Activated effector memory CD4-positive, alpha-beta T cell treated with Interleukin-2 at 50 U/mL for 16 hours (primary cell): ENCODE results near the gene PSMC3IP.
A peak's percentile ranks its signal among the peaks of the same experiment; 100 is the strongest.

Source experiments
- DNase-seq: peaks from one replicate; pipeline ENCODE4 v3.0.0-alpha.2; 2020

The PSMC3IP gene

GRCh38 chr17:42537156-42537805 is 40.2 kb downstream of the PSMC3IP start:
- no peak for DNase-seq

GRCh38 chr17:42536372-42537155 is 41.0 kb downstream of the PSMC3IP start:
- peak; percentile 68 for DNase-seq

GRCh38 chr17:42536048-42536371 is 41.5 kb downstream of the PSMC3IP start, which contains the start of gene NAGLU:
TSS of gene NAGLU (plus strand) at chr17:42536241. CDS start at chr17:42536273, 32 bp downstream.
- DNase-seq: peak; percentile 74

- no peak for DNase-seq
Measured at GRCh38 chr17:42535155-42536047, 42.1 kb downstream of the PSMC3IP start.

GRCh38 chr17:42531455-42532354 is 45.8 kb downstream of the PSMC3IP start:
- DNase-seq: peak; percentile 40

- DNase-seq: no peak
Measured at GRCh38 chr17:42530952-42531454, 46.5 kb downstream of the PSMC3IP start.

GRCh38 chr17:42529061-42529460 is 48.5 kb downstream of the PSMC3IP start:
- no peak for DNase-seq

GRCh38 chr17:42527932-42528331 is 49.6 kb downstream of the PSMC3IP start:
- DNase-seq: no peak

- DNase-seq: no peak
Measured at GRCh38 chr17:42526031-42526444, 51.5 kb downstream of the PSMC3IP start.

- no peak for DNase-seq
Measured at GRCh38 chr17:42525221-42525620, 52.3 kb downstream of the PSMC3IP start.

- no peak for DNase-seq
Measured at GRCh38 chr17:42522798-42523278, 54.7 kb downstream of the PSMC3IP start.
